HEK293 (cell line): ENCODE data around the gene PRR19.

ENCODE experiments used
- GLIS2 ChIP-seq: fragments of 450-650 bp; formaldehyde crosslinking; IDR thresholded peaks from 2 replicates; pipeline ENCODE4 v1.5.1; 2016; ENCODE audit warnings: missing biosample characterization, missing genetic modification characterization
- IKZF3 ChIP-seq: fragments of 450-650 bp; IDR thresholded peaks from 2 replicates; pipeline ENCODE4 v1.5.0; 2018; ENCODE audit warnings: missing biosample characterization, mild to moderate bottlenecking, missing genetic modification characterization, moderate library complexity
- OSR2 ChIP-seq: fragments of 450-650 bp; formaldehyde crosslinking; IDR thresholded peaks from 2 replicates; pipeline ENCODE4 v1.5.1; 2016; ENCODE audit warnings: missing biosample characterization, missing genetic modification characterization
- PRDM1 ChIP-seq: fragments of 450-650 bp; formaldehyde crosslinking; IDR thresholded peaks from 2 replicates; pipeline ENCODE4; 2016; ENCODE audit warnings: missing biosample characterization, missing genetic modification characterization
- SCRT1 ChIP-seq: fragments of 450-650 bp; formaldehyde crosslinking; IDR thresholded peaks from 2 replicates; pipeline ENCODE4 v1.5.1; 2016; ENCODE audit warnings: missing biosample characterization, missing genetic modification characterization, borderline replicate concordance
- ZIC2 ChIP-seq: fragments of 450-650 bp; formaldehyde crosslinking; IDR thresholded peaks from 2 replicates; pipeline ENCODE4 v1.5.1; 2016; ENCODE audit warnings: missing biosample characterization, missing genetic modification characterization
- ZNF174 ChIP-seq: fragments of 450-650 bp; formaldehyde crosslinking; IDR thresholded peaks from 2 replicates; pipeline ENCODE4 v1.5.0; 2017; ENCODE audit warnings: missing biosample characterization, mild to moderate bottlenecking, missing genetic modification characterization
- ZNF341 ChIP-seq: fragments of 450-650 bp; formaldehyde crosslinking; IDR thresholded peaks from 2 replicates; pipeline ENCODE4; 2016; ENCODE audit warnings: low read depth, missing biosample characterization, missing genetic modification characterization
- ZNF391 ChIP-seq: fragments of 450-650 bp; formaldehyde crosslinking; IDR thresholded peaks from 2 replicates; pipeline ENCODE4 v1.5.1; 2016; ENCODE audit warnings: low read depth, missing biosample characterization, missing genetic modification characterization, borderline replicate concordance
- ZNF423 ChIP-seq: fragments of 450-650 bp; formaldehyde crosslinking; IDR thresholded peaks from 2 replicates; pipeline ENCODE4 v1.5.1; 2016; ENCODE audit warnings: missing biosample characterization, missing genetic modification characterization
- ZNF426 ChIP-seq: fragments of 450-650 bp; formaldehyde crosslinking; IDR thresholded peaks from 2 replicates; pipeline ENCODE4 v1.5.1; 2017; ENCODE audit warnings: missing biosample characterization, missing genetic modification characterization, mild to moderate bottlenecking, inconsistent platforms, moderate library complexity
- ZNF514 ChIP-seq: fragments of 450-650 bp; formaldehyde crosslinking; IDR thresholded peaks from 2 replicates; pipeline ENCODE4 v1.5.1; 2016; ENCODE audit warnings: missing biosample characterization, missing genetic modification characterization
- ZNF585B ChIP-seq: fragments of 450-650 bp; formaldehyde crosslinking; IDR thresholded peaks from 2 replicates; pipeline ENCODE4 v1.5.1; 2016; ENCODE audit warnings: missing biosample characterization, missing genetic modification characterization
- TF ChIP-seq, protein P1 (sequence below): fragments of 450-650 bp; formaldehyde crosslinking; conservative IDR thresholded peaks from 2 replicates; pipeline ENCODE4 v1.5.1; 2016; ENCODE audit warnings: low read depth, missing biosample characterization, missing genetic modification characterization
- TF ChIP-seq, protein P2 (sequence below): fragments of 450-650 bp; formaldehyde crosslinking; IDR thresholded peaks from 2 replicates; pipeline ENCODE4 v1.5.1; 2017; ENCODE audit warnings: missing biosample characterization, missing genetic modification characterization
- TF ChIP-seq, protein P3 (sequence below): fragments of 450-650 bp; formaldehyde crosslinking; IDR thresholded peaks from 2 replicates; pipeline ENCODE4 v1.5.1; 2016; ENCODE audit warnings: missing biosample characterization, missing genetic modification characterization
- TF ChIP-seq, protein P4 (sequence below): fragments of 450-650 bp; formaldehyde crosslinking; IDR thresholded peaks from 2 replicates; pipeline ENCODE4 v1.5.1; 2016; ENCODE audit warnings: missing biosample characterization, missing genetic modification characterization
- TF ChIP-seq, protein P5 (sequence below): fragments of 450-650 bp; formaldehyde crosslinking; IDR thresholded peaks from 2 replicates; pipeline ENCODE4 v1.5.1; 2016; ENCODE audit warnings: missing biosample characterization, missing genetic modification characterization
- TF ChIP-seq, protein P6 (sequence below): fragments of 450-650 bp; IDR thresholded peaks from 2 replicates; pipeline ENCODE4 v1.5.1; 2018; ENCODE audit warnings: missing biosample characterization, mild to moderate bottlenecking, missing genetic modification characterization
- TF ChIP-seq, protein P7 (sequence below): fragments of 450-650 bp; formaldehyde crosslinking; IDR thresholded peaks from 2 replicates; pipeline ENCODE4 v1.5.1; 2016; ENCODE audit warnings: missing biosample characterization, missing genetic modification characterization
- TF ChIP-seq, protein P8 (sequence below): fragments of 450-650 bp; formaldehyde crosslinking; optimal IDR thresholded peaks from 2 replicates; pipeline ENCODE3; 2016; ENCODE audit warnings: missing biosample characterization, mild to moderate bottlenecking, missing genetic modification characterization

The PRR19 gene

DNA sequence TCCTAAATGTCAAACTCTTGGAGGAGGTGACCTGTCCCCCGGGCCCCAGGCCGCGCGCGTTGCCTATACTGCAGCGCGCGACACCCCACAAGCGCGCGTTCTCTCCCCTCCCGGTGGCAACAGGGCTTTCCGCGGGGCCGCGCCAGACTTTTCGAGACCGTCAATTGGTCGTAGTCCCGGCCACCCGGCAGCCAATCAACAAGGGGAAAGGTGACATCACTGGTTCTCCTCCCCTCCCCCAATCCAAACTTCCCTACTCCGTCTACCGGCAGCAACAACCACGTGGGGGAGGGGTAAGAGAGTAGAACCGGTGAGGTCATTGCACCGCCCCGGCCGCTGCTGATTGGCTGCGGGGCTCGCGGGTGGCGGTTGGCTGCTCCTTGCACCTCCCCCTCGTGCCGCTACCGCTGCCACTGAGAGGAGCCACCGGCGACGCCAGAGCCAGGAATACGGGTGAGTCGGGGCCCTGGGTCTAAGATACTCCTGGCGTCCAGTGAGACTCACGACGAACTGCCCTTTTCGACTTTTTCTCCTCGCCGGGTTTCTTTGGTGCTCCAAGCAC is 33.7 kb upstream of the PRR19 start (continued):
- TF ChIP-seq, protein P1, sequence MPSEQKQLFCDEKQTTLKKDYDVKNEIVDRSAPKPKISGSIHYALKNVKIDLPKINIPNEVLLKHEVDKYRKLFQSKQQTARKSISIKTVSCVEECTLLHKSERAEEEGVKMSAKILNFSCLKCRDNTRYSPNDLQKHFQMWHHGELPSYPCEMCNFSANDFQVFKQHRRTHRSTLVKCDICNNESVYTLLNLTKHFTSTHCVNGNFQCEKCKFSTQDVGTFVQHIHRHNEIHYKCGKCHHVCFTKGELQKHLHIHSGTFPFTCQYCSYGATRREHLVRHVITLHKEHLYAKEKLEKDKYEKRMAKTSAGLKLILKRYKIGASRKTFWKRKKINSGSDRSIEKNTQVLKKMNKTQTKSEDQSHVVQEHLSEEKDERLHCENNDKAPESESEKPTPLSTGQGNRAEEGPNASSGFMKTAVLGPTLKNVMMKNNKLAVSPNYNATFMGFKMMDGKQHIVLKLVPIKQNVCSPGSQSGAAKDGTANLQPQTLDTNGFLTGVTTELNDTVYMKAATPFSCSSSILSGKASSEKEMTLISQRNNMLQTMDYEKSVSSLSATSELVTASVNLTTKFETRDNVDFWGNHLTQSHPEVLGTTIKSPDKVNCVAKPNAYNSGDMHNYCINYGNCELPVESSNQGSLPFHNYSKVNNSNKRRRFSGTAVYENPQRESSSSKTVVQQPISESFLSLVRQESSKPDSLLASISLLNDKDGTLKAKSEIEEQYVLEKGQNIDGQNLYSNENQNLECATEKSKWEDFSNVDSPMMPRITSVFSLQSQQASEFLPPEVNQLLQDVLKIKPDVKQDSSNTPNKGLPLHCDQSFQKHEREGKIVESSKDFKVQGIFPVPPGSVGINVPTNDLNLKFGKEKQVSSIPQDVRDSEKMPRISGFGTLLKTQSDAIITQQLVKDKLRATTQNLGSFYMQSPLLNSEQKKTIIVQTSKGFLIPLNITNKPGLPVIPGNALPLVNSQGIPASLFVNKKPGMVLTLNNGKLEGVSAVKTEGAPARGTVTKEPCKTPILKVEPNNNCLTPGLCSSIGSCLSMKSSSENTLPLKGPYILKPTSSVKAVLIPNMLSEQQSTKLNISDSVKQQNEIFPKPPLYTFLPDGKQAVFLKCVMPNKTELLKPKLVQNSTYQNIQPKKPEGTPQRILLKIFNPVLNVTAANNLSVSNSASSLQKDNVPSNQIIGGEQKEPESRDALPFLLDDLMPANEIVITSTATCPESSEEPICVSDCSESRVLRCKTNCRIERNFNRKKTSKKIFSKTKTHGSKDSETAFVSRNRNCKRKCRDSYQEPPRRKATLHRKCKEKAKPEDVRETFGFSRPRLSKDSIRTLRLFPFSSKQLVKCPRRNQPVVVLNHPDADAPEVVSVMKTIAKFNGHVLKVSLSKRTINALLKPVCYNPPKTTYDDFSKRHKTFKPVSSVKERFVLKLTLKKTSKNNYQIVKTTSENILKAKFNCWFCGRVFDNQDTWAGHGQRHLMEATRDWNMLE (tag by site-specific recombination): no peak; the same call in 1 of the 2 replicates
- TF ChIP-seq, protein P2, sequence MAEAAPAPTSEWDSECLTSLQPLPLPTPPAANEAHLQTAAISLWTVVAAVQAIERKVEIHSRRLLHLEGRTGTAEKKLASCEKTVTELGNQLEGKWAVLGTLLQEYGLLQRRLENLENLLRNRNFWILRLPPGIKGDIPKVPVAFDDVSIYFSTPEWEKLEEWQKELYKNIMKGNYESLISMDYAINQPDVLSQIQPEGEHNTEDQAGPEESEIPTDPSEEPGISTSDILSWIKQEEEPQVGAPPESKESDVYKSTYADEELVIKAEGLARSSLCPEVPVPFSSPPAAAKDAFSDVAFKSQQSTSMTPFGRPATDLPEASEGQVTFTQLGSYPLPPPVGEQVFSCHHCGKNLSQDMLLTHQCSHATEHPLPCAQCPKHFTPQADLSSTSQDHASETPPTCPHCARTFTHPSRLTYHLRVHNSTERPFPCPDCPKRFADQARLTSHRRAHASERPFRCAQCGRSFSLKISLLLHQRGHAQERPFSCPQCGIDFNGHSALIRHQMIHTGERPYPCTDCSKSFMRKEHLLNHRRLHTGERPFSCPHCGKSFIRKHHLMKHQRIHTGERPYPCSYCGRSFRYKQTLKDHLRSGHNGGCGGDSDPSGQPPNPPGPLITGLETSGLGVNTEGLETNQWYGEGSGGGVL (tag by site-specific recombination): no peak; the same call in 1 of the 2 replicates
- 0 out of 2 replicates have a peak, but pooled peaks have one; percentile 45 for TF ChIP-seq ZIC2 (tag by site-specific recombination)
- TF ChIP-seq, protein P3, sequence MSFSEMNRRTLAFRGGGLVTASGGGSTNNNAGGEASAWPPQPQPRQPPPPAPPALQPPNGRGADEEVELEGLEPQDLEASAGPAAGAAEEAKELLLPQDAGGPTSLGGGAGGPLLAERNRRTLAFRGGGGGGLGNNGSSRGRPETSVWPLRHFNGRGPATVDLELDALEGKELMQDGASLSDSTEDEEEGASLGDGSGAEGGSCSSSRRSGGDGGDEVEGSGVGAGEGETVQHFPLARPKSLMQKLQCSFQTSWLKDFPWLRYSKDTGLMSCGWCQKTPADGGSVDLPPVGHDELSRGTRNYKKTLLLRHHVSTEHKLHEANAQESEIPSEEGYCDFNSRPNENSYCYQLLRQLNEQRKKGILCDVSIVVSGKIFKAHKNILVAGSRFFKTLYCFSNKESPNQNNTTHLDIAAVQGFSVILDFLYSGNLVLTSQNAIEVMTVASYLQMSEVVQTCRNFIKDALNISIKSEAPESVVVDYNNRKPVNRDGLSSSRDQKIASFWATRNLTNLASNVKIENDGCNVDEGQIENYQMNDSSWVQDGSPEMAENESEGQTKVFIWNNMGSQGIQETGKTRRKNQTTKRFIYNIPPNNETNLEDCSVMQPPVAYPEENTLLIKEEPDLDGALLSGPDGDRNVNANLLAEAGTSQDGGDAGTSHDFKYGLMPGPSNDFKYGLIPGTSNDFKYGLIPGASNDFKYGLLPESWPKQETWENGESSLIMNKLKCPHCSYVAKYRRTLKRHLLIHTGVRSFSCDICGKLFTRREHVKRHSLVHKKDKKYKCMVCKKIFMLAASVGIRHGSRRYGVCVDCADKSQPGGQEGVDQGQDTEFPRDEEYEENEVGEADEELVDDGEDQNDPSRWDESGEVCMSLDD (tag by site-specific recombination): peak; percentile 93
- no peak for TF ChIP-seq ZNF174
- no peak for TF ChIP-seq ZNF423 (tag by site-specific recombination)
- TF ChIP-seq, protein P4, sequence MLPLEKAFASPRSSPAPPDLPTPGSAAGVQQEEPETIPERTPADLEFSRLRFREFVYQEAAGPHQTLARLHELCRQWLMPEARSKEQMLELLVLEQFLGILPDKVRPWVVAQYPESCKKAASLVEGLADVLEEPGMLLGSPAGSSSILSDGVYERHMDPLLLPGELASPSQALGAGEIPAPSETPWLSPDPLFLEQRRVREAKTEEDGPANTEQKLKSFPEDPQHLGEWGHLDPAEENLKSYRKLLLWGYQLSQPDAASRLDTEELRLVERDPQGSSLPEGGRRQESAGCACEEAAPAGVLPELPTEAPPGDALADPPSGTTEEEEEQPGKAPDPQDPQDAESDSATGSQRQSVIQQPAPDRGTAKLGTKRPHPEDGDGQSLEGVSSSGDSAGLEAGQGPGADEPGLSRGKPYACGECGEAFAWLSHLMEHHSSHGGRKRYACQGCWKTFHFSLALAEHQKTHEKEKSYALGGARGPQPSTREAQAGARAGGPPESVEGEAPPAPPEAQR: 0 out of 2 replicates have a peak, but pooled peaks have one; percentile 9
- peak; percentile 100 for TF ChIP-seq ZNF341 (tag by site-specific recombination)
- TF ChIP-seq, protein P5, sequence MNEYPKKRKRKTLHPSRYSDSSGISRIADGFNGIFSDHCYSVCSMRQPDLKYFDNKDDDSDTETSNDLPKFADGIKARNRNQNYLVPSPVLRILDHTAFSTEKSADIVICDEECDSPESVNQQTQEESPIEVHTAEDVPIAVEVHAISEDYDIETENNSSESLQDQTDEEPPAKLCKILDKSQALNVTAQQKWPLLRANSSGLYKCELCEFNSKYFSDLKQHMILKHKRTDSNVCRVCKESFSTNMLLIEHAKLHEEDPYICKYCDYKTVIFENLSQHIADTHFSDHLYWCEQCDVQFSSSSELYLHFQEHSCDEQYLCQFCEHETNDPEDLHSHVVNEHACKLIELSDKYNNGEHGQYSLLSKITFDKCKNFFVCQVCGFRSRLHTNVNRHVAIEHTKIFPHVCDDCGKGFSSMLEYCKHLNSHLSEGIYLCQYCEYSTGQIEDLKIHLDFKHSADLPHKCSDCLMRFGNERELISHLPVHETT (tag by site-specific recombination): peak; percentile 79; the same call in 1 of the 2 replicates
- no peak for TF ChIP-seq ZNF426 (tag by site-specific recombination)
- TF ChIP-seq, protein P6, sequence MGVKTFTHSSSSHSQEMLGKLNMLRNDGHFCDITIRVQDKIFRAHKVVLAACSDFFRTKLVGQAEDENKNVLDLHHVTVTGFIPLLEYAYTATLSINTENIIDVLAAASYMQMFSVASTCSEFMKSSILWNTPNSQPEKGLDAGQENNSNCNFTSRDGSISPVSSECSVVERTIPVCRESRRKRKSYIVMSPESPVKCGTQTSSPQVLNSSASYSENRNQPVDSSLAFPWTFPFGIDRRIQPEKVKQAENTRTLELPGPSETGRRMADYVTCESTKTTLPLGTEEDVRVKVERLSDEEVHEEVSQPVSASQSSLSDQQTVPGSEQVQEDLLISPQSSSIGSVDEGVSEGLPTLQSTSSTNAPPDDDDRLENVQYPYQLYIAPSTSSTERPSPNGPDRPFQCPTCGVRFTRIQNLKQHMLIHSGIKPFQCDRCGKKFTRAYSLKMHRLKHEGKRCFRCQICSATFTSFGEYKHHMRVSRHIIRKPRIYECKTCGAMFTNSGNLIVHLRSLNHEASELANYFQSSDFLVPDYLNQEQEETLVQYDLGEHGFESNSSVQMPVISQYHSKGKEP: peak; percentile 23; the same call in 1 of the 2 replicates
- TF ChIP-seq IKZF3 (tag by site-specific recombination): peak; percentile 62
- TF ChIP-seq ZNF514 (tag by site-specific recombination): no peak
- TF ChIP-seq, protein P7, sequence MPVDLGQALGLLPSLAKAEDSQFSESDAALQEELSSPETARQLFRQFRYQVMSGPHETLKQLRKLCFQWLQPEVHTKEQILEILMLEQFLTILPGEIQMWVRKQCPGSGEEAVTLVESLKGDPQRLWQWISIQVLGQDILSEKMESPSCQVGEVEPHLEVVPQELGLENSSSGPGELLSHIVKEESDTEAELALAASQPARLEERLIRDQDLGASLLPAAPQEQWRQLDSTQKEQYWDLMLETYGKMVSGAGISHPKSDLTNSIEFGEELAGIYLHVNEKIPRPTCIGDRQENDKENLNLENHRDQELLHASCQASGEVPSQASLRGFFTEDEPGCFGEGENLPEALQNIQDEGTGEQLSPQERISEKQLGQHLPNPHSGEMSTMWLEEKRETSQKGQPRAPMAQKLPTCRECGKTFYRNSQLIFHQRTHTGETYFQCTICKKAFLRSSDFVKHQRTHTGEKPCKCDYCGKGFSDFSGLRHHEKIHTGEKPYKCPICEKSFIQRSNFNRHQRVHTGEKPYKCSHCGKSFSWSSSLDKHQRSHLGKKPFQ: no peak
- TF ChIP-seq ZNF391 (tag by site-specific recombination): peak; percentile 70; the same call in 1 of the 2 replicates
- no peak for TF ChIP-seq ZNF585B
- TF ChIP-seq, protein P8, sequence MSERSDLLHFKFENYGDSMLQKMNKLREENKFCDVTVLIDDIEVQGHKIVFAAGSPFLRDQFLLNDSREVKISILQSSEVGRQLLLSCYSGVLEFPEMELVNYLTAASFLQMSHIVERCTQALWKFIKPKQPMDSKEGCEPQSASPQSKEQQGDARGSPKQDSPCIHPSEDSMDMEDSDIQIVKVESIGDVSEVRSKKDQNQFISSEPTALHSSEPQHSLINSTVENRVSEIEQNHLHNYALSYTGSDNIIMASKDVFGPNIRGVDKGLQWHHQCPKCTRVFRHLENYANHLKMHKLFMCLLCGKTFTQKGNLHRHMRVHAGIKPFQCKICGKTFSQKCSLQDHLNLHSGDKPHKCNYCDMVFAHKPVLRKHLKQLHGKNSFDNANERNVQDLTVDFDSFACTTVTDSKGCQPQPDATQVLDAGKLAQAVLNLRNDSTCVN (tag by site-specific recombination): peak; percentile 98
- peak; percentile 34; the same call in 1 of the 2 replicates for TF ChIP-seq PRDM1 (tag by site-specific recombination)
- TF ChIP-seq OSR2 (tag by site-specific recombination): peak; percentile 85
- peak; percentile 93 for TF ChIP-seq GLIS2 (tag by site-specific recombination)
- peak; percentile 94 for TF ChIP-seq SCRT1 (tag by site-specific recombination)
